ENCODE measurements around the gene SEMA6D. TPM values are rescaled to one million over a fixed set of nuclear protein-coding genes. Genes with fewer than 3 reads are reported as not detected.

Gene SEMA6D
- total RNA-seq, 1 donor from 2014 or later, result 12.4 TPM

GRCh38 chr15:47811172-47811571 lies 93.9 kb downstream of the SEMA6D start:
- DNase-seq, result no peak
- Histone ChIP-seq H3K4me3 (no peak overlapping the region), H3K36me3 (no peaks in the 10 kb centered on the region), H3K27ac (replicated peaks) (no peak overlapping the region), H3K4me1 (no peaks in the 10 kb centered on the region), H3K9me3 (replicated peaks) (no peaks in the 10 kb centered on the region), H3K27me3 (ENCODE audit: low read depth) (no peaks in the 10 kb centered on the region)
- TF ChIP-seq CTCF (IDR thresholded peaks at IDR 0.05; ENCODE audit: borderline replicate concordance), result no peak
- intact Hi-C loops (cut with micrococcal nuclease), result no loop called here

- no peak for DNase-seq
- intact Hi-C loops (cut with micrococcal nuclease), result no loop called here
- TF ChIP-seq CTCF (IDR thresholded peaks at IDR 0.05; ENCODE audit: borderline replicate concordance), result no peak
Measured at GRCh38 chr15:47812470-47812999, 95.2 kb downstream of the SEMA6D start.

GRCh38 chr15:47813748-47814384 lies 96.6 kb downstream of the SEMA6D start:
- no peaks in the 10 kb centered on the region for H3K4me1 ChIP-seq
- no peak for DNase-seq
- no peak overlapping the region for H3K27ac ChIP-seq (replicated peaks)
- intact Hi-C loops (cut with micrococcal nuclease), result no loop called here
- H3K4me3 ChIP-seq, result no peak overlapping the region
- H3K9me3 ChIP-seq (replicated peaks), result no peaks in the 10 kb centered on the region
- no peaks in the 10 kb centered on the region for H3K27me3 ChIP-seq (ENCODE audit: low read depth)
- no peak for TF ChIP-seq CTCF (IDR thresholded peaks at IDR 0.05; ENCODE audit: borderline replicate concordance)
- H3K36me3 ChIP-seq, result no peaks in the 10 kb centered on the region

More at GRCh38 chr15:47812470-47812999, 95.2 kb downstream of the SEMA6D start:
- Histone ChIP-seq H3K27ac (replicated peaks) (no peak overlapping the region), H3K4me3 (no peak overlapping the region), H3K27me3 (ENCODE audit: low read depth) (no peaks in the 10 kb centered on the region), H3K9me3 (replicated peaks) (no peaks in the 10 kb centered on the region), H3K4me1 (no peaks in the 10 kb centered on the region), H3K36me3 (no peaks in the 10 kb centered on the region)

- no peaks in the 10 kb centered on the region for H3K36me3 ChIP-seq
- no peaks in the 10 kb centered on the region for H3K27me3 ChIP-seq (ENCODE audit: low read depth)
- intact Hi-C loops (cut with micrococcal nuclease), result no loop called here
- no peak overlapping the region for H3K4me3 ChIP-seq
- H3K27ac ChIP-seq (replicated peaks), result no peak overlapping the region
- no peak for DNase-seq
- peaks cover 6% of the 10 kb centered on the region for H3K4me1 ChIP-seq
- no peak for TF ChIP-seq CTCF (IDR thresholded peaks at IDR 0.05; ENCODE audit: borderline replicate concordance)
- no peaks in the 10 kb centered on the region for H3K9me3 ChIP-seq (replicated peaks)
Measured at GRCh38 chr15:47814620-47815019, 97.3 kb downstream of the SEMA6D start.

- H3K27ac ChIP-seq (replicated peaks), result no peak overlapping the region
- no peaks in the 10 kb centered on the region for H3K36me3 ChIP-seq
- no peaks in the 10 kb centered on the region for H3K27me3 ChIP-seq (ENCODE audit: low read depth)
- H3K9me3 ChIP-seq (replicated peaks), result no peaks in the 10 kb centered on the region
- intact Hi-C loops (cut with micrococcal nuclease), result no loop called here
- peaks cover 20% of the 10 kb centered on the region for H3K4me1 ChIP-seq
- DNase-seq, result no peak
- no peak for TF ChIP-seq CTCF (IDR thresholded peaks at IDR 0.05; ENCODE audit: borderline replicate concordance)
- no peak overlapping the region for H3K4me3 ChIP-seq
Measured at GRCh38 chr15:47817969-47818548, 100.8 kb downstream of the SEMA6D start.
